ENCODE data around the gene KRTAP19-1. TPM values are rescaled to one million over a fixed set of nuclear protein-coding genes. Genes with fewer than 3 reads are reported as not detected.

KRTAP19-1 gene
- total RNA-seq, 1 donor from 2014 or later, result 1.0 TPM

GRCh38 chr21:30497065-30497464 lies 16.9 kb upstream of the KRTAP19-1 start, which contains the start of gene KRTAP19-4:
Gene KRTAP19-4 (minus strand): TSS chr21:30497165. CDS start chr21:30497110, 55 bp downstream.
- H3K27ac Mint-ChIP-seq, result no peak within 1 kb of the TSS
- TF ChIP-seq CTCF (conservative IDR thresholded peaks at IDR 0.05), result no peak
- H3K27me3 Mint-ChIP-seq, result no peaks in the 10 kb centered on the region
- no peak for DNase-seq (ENCODE audit: extremely low spot score, unreplicated experiment)
- no peaks in the 10 kb centered on the region for H3K9me3 Mint-ChIP-seq
- H3K4me3 Mint-ChIP-seq, result no peak within 1 kb of the TSS
- no peaks in the 10 kb centered on the region for H3K36me3 Mint-ChIP-seq
- H3K4me1 Mint-ChIP-seq (ENCODE audit: unreplicated experiment), result no peaks in the 10 kb centered on the region

GRCh38 chr21:30491963-30492428 lies 11.8 kb upstream of the KRTAP19-1 start, which contains the start of gene KRTAP19-3:
Gene KRTAP19-3 (minus strand): TSS chr21:30492013. CDS start chr21:30491957, 56 bp downstream.
- Mint-ChIP-seq H3K36me3 (no peaks in the 10 kb centered on the region), H3K4me1 (ENCODE audit: unreplicated experiment) (no peaks in the 10 kb centered on the region), H3K4me3 (no peak within 1 kb of the TSS), H3K9me3 (no peaks in the 10 kb centered on the region), H3K27ac (no peak within 1 kb of the TSS), H3K27me3 (no peaks in the 10 kb centered on the region)
- DNase-seq (ENCODE audit: extremely low spot score, unreplicated experiment), result no peak
- no peak for TF ChIP-seq CTCF (conservative IDR thresholded peaks at IDR 0.05)

GRCh38 chr21:30487336-30487735 lies 7.2 kb upstream of the KRTAP19-1 start, which contains the start of gene KRTAP19-2:
Gene KRTAP19-2 (minus strand): TSS chr21:30487436. CDS start chr21:30487348, 88 bp downstream.
- Mint-ChIP-seq H3K9me3 (peaks cover 6% of the 10 kb centered on the region), H3K4me3 (no peak within 1 kb of the TSS), H3K4me1 (ENCODE audit: unreplicated experiment) (no peaks in the 10 kb centered on the region), H3K27me3 (no peaks in the 10 kb centered on the region), H3K36me3 (no peaks in the 10 kb centered on the region), H3K27ac (no peak within 1 kb of the TSS)
- TF ChIP-seq CTCF (conservative IDR thresholded peaks at IDR 0.05), result no peak
- DNase-seq (ENCODE audit: extremely low spot score, unreplicated experiment), result no peak

- no peak for TF ChIP-seq CTCF (conservative IDR thresholded peaks at IDR 0.05)
- H3K4me3 Mint-ChIP-seq, result no peak overlapping the region
- H3K9me3 Mint-ChIP-seq, result peaks cover 6% of the 10 kb centered on the region
- no peaks in the 10 kb centered on the region for H3K36me3 Mint-ChIP-seq
- no peak overlapping the region for H3K27ac Mint-ChIP-seq
- DNase-seq (ENCODE audit: extremely low spot score, unreplicated experiment), result no peak
- no peaks in the 10 kb centered on the region for H3K4me1 Mint-ChIP-seq (ENCODE audit: unreplicated experiment)
- H3K27me3 Mint-ChIP-seq, result no peaks in the 10 kb centered on the region
Observed at GRCh38 chr21:30486180-30486579, 6.0 kb upstream of the KRTAP19-1 start.

GRCh38 chr21:30482130-30482529 lies 2.0 kb upstream of the KRTAP19-1 start:
- Mint-ChIP-seq H3K9me3 (peaks cover 10% of the 10 kb centered on the region), H3K4me3 (no peak overlapping the region), H3K36me3 (no peaks in the 10 kb centered on the region), H3K27me3 (no peaks in the 10 kb centered on the region), H3K27ac (no peak overlapping the region), H3K4me1 (ENCODE audit: unreplicated experiment) (peaks cover 4% of the 10 kb centered on the region)
- TF ChIP-seq CTCF (conservative IDR thresholded peaks at IDR 0.05), result no peak
- DNase-seq (ENCODE audit: extremely low spot score, unreplicated experiment), result no peak

Data from type B pancreatic cell (in vitro differentiated cells).